NCI-H345 treated with DMSO at 0.1 percent for 48 hours (cell line): Measurements from ENCODE around the gene NEK11.
"Not testable (repeated sequence)": the region's sequence is repeated elsewhere in the genome, so short reads cannot be mapped to it uniquely, and the experiment has no call there.

Experiments used
- DNase-seq: peaks from one replicate; lab custom pipeline; 2025; ENCODE audit not compliant: unreplicated experiment; lab: John Stamatoyannopoulos, UW

NEK11 gene

DNA sequence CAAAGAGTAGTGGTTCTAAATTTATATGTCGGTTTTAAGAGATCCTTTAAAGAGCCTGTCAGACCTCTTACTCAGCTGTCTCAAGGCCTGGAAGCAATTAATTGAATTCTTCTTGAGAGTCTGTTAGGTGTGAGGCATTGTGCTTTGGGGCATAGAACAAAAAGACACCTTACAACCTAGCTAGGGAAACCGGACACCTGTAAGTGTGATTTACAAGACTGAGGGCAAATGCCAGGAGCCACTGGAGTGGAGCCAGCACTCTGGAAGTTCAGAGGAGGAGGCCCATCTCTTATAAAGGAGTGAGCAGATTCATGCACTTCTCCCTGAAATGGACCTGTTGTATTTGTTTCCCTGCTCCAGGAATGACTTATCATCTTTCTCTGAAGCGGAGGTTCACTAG lies 257.2 kb downstream of the NEK11 start:
- no peak for DNase-seq

DNA sequence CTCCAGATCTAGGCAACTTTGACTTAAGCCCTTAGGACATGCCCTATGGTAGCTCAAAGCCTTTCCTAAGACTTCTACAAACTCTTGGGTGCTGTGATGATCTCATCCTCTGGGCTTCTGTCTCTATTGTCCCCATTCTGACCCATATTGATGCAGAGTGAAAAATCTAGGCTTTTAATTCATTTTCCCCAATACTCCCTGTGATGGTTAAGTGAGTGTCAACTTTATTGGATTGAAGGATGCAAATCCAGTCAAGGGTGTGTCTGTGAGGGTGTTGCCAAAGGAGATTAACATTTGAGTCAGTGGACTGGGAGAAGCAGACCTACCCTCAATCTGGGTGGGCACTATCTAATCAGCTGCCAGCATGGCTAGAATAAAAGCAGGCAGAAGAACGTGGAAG lies 257.6 kb downstream of the NEK11 start:
- DNase-seq: no peak

DNA sequence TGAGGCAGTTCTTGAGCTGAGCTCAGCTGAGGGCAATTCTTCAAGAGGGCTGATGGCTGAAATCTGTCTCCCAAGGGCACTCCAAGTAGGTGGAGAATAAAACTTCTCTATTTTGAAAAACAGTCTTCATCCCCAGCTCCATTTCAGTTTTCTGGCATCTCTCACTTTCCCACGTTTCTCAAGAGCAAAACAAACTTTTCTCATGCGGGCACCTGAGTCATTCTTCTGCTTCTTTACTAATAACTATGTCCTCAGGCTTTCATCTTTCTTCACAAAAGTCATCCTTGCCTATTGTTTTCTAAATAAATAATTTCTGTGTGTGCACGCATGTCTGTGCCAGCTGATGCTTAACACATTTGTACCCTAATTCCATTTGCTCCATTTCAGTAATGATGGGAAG lies 258.8 kb downstream of the NEK11 start:
- DNase-seq: no peak

DNA sequence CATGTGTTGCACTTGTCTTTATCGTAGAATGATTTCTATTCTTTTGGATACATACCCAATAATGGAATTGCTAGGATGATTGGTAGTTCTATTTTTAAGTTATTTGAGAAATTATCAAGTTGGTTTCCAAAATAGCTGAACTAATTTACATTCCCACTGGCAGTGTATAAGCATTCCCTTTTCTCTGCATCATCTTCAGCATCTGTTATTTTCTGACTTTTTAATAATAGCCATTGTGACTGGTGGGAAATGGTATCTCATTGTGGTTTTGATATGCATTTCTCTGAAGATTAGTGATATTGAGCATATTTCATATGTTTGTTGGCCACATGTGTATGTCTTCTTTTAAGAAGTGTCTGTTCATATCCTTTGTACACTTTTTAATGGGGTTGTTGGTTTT lies 273.2 kb downstream of the NEK11 start:
- DNase-seq: no peak

DNA sequence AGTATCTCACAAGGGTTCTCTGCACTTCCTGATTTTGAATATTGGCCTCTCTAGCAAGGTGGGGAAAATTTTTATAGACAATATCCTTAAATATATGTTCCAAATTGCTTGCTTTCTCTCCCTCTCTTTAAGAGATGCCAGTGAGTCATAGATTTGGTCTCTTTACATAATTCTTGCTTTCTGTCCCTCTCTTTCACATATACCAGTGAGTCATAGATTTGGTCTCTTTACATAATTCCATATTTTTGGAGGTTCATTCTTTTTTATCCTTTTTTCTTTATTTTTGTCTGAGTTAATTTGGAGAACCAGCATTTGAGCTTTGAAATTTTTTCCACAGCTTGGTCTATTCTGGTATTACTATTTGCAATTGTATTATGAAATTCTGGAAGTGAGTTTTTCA lies 277.2 kb downstream of the NEK11 start:
- no peak for DNase-seq

DNA sequence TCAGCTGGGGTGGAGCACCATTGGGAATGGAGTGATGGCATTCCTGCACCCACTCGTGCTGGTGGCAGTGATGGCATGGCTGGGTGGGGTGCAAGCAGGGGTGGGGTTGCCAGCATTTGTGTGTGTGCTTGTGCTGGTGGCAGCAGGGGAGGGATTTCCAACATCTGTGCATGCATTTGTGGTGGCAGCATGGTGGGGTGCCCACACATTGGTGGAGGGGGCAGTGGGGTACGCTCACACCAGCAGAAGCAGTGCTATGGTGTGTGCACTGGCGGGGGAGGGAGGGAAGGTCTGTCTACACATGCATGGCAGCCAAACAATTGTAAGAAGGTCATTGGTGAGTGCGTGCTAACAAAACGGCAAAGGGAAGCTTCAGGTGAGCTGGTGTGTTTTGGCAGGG lies 278.2 kb downstream of the NEK11 start:
- no peak for DNase-seq

DNA sequence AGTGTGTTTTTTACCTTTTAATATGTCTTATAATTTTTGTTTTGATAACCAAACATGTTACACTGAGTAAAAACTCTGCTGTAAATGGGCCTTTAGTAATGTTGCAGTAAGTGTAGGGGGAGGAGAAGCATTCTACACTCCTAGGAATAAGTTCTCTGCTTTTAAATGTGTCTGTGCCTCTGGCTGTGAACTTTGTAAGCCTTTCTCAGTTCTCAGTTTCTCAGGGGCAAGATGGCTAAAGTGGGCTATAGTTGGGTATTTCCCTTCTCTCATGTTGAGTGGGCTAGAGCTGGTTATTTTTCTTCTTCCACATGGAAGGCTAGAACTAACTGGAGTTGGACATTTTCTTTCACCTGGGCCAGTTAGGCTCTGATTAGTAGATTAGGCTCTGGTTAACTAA lies 279.6 kb downstream of the NEK11 start:
- no peak for DNase-seq

DNA sequence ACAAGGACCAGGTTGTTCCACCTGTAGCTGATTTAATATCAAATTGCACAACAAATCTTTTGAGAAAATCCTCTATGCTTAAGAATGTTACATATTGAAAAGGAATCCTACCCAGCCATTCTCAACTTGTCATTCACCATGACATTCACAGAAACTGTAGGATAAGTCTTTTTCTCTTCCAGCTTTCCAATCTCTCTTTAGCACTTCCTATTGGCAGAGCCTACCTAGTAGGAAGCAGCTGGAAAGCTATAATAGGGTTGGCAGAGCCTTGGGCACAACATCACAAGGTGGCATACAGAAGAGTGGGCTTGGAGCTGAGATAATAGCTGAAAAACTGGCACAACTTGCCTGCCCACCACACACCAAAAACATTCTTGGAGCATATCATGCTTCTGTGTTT lies 287.6 kb downstream of the NEK11 start:
- DNase-seq: no peak

DNA sequence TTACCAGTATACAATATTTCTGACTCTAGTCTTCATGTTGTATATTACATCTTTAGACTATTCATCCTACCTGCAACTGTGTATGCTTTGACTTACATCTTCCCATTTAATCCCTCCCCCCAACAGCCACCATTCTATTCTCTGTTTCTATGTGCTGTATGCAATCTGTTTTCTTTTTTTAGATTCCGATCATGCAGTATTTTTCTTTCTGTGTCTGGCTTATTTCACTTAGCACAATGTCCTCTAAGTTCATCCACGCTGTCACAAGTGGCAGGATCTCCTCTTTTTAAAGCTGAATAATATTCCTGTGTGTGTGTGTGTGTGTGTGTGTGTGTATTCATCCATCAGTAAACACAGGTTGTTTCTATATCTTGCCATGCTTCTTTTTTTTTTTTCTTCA lies 288.5 kb downstream of the NEK11 start:
- no peak for DNase-seq

DNA sequence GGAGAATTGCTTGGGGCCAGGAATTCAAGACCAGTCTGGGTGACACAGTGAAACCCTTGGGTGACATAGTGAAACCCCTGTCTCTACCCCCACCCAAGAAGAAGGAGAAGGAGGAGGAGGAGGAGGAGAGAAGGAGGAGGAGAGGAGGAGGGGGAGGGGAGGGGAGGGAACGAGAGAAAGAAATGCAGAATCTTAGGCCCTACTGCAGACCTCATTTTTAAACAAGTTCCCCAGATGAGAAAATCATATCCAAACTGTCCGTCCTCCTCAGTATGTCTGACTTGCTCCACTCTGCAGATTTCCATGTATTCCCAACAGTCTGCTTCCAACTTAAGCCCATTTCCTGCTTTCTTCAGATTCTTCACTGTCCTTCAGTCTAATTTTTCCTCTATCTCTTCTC lies 291.0 kb downstream of the NEK11 start:
- no peak for DNase-seq

DNA sequence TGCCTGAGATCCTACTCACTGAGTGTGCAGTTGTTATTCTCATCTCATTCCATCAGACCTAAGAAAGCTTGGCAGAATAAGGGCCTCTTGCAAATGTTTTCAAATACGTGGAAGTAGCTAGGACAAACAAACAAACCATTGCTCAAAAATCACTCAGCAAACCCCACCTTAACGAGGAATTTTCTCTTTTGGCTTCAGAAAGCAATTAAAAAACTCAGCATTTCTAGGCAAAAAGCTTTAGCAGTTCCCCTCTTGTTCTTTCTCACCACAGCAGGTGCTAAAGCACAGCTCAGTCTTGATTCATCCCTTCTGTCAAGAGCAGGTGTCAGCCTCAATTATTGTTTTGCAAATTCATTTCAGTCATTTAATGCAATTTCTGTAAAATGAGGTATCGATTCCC lies 296.3 kb downstream of the NEK11 start:
- DNase-seq: no peak

DNA sequence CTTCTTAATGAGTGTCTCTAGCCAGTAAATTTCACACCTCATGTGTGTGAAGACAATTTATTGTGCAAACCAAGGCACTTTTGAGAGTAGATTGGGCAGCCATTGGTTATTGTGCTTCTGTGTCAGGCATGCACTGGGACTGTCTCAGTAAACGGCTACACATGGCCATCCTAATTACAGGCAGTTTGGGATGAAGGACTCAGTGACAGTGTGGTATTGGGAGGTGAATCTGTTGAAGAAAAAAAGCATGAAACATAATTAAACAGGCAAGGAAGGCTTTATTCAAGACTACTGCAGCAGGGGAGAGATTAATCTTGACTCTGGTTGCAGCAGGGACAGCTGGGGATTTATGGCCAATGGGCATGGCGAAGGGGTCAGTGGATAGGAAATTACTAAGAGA lies 297.1 kb downstream of the NEK11 start:
- DNase-seq: no peak

DNA sequence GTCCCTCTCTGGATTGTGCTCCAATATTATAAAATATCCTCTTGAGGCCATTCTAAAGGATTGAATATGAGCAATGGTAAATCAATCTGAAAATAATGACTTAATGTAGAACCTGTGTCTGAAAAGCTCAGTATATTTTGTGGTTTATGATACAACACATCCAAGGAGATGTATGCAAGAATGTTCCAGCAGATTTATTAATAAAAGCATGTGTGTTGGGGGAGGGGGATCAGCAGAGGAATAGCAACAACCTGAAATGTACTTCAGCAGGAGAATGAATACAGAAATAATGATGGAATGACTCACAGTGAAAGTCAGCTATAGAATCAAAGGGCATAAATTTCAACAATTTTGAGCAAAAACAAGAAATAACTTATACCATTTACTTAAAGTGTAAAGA lies 298.2 kb downstream of the NEK11 start:
- no peak for DNase-seq

DNA sequence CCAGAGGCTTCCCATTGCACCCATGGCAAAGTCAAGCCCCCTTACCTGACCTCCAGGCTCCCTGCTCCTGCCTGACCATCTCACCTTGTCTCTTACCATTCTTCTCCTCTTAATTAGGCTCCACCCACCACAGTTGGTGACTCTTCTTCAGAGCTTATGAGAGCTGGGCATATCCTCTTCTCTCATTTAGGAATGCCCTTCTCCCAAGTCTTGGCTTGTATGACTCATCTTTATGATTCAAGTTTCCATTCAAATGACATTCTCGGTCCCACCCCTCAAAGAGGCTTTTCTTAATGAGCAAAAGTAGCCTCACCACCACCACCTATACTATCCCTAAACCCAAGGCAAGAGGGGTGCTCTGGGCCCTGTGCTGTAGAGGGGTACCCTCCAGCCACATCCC lies 299.6 kb downstream of the NEK11 start:
- no peak for DNase-seq

DNA sequence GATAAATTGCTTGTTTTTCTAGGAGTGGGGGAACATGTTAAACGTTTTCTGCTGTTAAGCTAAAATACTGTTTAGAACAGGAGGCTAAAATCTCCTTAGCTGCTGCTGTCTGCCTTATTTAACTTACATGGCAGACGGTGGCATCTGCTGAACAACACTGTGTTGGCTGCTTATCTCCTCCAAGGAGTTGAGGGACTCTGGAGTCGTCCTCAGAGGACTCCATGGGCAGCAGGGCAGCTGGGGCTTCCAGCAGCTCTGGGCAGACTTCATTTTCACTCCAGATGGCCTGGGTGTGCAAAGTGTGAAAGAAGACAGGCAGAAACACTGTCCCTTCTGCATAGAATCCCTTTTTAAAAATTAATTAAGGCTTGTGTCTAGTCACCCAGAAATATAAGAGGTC lies 302.0 kb downstream of the NEK11 start:
- no peak for DNase-seq

DNA sequence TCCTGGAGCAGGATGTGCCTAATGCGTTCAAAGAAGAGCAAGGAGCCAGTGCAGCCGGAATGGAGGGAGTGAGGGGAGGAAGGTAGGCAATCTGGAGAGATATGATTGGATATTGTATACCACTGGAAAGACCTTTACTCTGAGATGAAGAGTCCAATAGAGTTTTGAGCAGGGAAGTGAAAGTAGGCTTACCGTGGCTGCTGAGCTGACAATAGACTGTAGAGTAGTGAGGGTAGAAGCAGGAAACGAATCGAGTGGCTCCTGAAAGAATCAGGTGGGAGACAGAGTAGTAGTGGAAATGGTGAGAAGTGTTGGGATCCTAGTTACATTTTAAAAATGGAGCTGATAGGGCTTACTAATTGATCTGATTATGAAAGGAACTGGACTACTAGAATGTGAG lies 303.1 kb downstream of the NEK11 start:
- no peak for DNase-seq

DNA sequence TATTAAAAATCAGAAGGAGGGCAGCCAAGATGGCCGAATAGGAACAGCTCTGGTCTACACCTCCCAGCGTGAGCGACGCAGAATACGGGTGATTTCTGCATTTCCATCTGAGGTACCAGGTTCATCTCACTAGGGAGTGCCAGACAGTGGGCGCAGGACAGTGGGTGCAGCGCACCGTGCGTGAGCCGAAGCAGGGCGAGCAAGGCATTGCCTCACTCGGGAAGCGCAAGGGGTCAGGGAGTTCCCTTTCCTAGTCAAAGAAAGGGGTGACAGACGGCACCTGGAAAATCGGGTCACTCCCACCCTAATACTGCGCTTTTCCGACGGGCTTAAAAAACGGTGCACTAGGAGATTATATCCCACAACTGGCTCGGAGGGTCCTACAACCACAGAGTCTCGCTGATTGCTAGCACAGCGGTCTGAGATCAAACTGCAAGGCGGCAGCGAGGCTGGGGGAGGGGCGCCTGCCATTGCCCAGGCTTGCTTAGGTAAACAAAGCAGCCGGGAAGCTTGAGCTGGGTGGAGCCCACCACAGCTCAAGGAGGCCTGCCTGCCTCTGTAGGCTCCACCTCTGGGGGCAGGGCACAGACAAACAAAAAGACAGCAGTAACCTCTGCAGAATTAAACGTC lies 304.9 kb downstream of the NEK11 start:
- not testable (repeated sequence) for DNase-seq

DNA sequence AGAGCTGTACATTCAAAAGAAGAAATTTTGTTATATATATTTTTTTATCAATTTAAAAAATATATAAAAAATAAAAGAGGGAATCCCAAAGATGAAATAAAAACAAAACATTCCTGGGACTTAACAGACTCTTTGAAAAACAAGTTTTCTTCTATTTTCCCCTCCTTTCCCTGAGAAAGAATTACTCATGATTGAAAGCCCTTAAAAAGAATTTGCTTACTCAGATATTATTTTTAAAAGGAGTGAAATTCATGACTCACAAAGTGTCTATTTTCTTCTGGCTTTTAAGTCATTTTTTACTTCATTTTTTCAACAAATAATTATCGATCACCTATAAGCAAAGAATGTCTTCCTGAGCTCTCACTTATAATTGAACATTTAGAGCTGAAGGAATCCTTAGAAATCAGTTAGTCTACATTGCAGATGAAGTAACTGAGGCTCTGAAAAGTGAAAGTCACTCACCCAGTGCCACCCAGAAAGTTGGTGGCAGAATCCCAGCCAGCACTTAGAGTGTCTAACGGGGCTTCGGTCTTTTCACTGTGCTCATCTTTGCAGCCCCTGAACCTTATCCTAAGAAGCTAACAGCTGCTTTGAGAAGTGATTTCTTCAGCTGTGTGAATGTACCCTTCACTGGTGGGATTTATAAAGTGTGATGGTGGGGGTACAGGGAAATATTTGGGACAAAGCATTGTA lies 312.4 kb downstream of the NEK11 start:
- DNase-seq: no peak

DNA sequence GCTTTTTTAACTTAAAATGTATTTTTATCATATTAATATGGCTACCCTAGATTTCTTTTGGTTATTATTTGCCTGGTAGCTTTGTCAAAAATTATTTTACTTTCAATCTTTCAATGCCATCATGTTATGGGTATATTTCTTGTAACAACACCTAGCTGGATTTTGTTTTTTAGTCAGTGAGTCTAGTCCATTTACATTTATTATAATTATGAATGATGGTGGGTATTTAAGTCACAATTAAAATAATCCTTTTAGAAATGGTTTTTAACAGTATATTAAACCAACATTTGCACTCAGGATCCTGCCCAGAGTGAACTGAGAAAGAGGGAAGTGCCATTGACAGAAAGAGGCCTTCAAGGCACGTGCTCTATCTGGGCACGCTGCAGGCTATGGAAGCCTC lies 315.1 kb downstream of the NEK11 start:
- DNase-seq: no peak

DNA sequence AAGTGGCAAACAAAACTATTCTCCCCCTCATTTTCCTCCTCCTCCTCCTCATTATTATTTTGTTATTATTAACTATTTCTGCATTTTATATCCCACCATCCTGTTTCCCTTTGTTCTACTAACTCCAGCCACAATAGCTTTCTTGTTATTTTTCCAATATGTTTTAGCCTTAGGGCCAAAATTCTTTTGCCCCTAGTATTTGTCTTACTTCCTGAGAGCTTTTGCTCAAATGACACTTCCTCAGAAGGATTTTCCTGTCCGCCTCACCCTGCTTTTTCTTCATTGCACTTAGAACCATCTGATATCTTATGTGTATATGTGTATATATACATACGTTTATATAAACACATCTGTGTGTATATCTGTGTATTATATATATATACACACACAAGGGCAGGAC lies 322.2 kb downstream of the NEK11 start:
- DNase-seq: no peak

DNA sequence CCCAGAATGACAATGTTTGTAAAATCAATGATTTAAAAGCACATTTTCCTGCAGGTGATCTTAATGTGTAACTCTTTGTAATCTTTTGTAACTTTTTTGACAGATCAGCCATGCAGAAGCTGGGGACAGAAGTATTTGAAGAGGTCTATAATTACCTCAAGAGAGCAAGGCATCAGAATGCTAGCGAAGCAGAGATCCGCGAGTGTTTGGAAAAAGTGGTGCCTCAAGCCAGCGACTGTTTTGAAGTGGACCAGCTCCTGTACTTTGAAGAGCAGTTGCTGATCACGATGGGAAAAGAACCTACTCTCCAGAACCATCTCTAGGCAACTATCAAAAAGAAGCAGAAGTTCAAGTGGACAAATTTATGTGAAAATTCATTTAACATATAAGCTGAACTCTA lies 322.8 kb downstream of the NEK11 start:
- no peak for DNase-seq

DNA sequence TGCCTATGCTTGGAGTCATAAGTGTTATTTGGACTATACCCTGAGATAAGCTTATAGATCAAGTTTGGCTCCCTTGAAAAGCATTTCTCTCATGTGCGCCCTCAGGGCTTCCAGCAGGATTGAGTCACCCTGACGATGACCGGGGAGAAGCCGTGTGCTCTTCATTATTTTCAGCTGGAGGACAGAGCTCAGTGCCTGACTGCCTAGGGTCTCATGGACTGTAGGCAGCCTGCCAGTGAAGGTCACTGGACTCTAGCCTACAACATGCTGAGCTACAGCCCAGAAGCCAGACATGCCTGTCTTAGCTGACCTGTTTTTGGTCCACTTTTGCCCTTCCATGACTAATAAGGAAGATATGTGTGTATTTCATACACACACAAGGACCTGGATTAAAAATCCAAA lies 323.3 kb downstream of the NEK11 start:
- no peak for DNase-seq

DNA sequence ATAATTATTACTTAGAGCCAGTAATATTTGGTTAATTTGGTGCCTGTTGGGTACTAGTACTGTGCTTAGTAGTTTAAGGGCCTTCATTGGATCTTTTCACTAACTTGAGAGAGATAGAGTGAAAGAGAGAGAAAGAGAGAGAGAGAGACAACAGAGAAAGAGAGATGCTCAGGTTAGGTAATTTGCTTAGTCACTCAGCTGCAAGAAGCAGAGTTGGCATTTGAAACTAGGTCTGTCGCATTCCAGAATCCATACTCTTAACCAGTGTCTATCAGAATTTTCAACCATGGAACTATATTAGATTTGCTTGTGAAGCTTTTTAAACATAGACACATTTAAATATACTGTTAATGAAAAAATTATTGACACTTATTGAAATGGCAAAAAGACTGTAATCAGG lies 323.8 kb downstream of the NEK11 start:
- DNase-seq: no peak
